ENCODE measurements around the gene SASH1.

The SASH1 gene

DNA sequence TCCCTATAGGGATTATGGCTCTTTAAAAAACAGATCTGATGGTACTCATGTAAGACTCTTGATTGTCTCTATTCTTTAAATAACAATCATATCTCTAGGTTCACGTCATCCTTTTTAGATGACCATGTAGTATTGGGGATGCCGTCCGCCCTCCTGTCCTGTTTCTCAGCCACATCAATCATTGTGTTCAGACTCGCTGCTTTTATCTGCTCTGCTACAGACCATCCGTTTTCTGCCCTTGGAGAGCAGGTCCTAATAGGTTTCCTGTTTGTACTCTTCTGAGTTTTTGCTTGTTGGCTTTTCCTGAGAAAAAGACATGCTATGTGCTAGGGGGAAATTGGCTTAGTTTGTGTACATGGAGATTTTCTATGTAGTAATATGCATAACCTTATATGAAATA, 76.8 kb downstream of the SASH1 start:
- Histone ChIP-seq H3K4me1 (ENCODE audit: low read length) (no peaks in the 10 kb centered on the region), H3F3A (ENCODE audit: insufficient read depth, low read length) (no peaks in the 10 kb centered on the region), H3K79me2 (ENCODE audit: low read length) (no peaks in the 10 kb centered on the region), H3K36me3 (replicated peaks; ENCODE audit: insufficient read depth, low read length) (no peaks in the 10 kb centered on the region), H3K9me2 (replicated peaks; ENCODE audit: insufficient read depth, low read length) (no peaks in the 10 kb centered on the region), H3K27ac (ENCODE audit: low read length) (no peak overlapping the region), H3K4me2 (ENCODE audit: low read depth, low read length) (no peak overlapping the region), H3K4me3 (ENCODE audit: low read length) (no peak overlapping the region), H3K9me3 (replicated peaks; ENCODE audit: insufficient read depth, low read length) (no peaks in the 10 kb centered on the region), H3K9ac (ENCODE audit: low read length) (no peak overlapping the region), H3K27me3 (replicated peaks; ENCODE audit: insufficient read depth, low read length) (no peaks in the 10 kb centered on the region), H4K20me1 (ENCODE audit: insufficient read depth, low read length) (no peaks in the 10 kb centered on the region), H2AFZ (ENCODE audit: low read length) (no peak overlapping the region)
- no peak for TF ChIP-seq EZH2phosphoT487 (IDR thresholded peaks at IDR 0.05; ENCODE audit: low read length)
- TF ChIP-seq EZH2 (optimal IDR thresholded peaks at IDR 0.05; ENCODE audit: low read depth, low read length) = no peak
- TF ChIP-seq, protein P1, sequence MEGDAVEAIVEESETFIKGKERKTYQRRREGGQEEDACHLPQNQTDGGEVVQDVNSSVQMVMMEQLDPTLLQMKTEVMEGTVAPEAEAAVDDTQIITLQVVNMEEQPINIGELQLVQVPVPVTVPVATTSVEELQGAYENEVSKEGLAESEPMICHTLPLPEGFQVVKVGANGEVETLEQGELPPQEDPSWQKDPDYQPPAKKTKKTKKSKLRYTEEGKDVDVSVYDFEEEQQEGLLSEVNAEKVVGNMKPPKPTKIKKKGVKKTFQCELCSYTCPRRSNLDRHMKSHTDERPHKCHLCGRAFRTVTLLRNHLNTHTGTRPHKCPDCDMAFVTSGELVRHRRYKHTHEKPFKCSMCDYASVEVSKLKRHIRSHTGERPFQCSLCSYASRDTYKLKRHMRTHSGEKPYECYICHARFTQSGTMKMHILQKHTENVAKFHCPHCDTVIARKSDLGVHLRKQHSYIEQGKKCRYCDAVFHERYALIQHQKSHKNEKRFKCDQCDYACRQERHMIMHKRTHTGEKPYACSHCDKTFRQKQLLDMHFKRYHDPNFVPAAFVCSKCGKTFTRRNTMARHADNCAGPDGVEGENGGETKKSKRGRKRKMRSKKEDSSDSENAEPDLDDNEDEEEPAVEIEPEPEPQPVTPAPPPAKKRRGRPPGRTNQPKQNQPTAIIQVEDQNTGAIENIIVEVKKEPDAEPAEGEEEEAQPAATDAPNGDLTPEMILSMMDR (IDR thresholded peaks at IDR 0.05; ENCODE audit: low read length) = no peak
- DNase-seq = no peak

DNA sequence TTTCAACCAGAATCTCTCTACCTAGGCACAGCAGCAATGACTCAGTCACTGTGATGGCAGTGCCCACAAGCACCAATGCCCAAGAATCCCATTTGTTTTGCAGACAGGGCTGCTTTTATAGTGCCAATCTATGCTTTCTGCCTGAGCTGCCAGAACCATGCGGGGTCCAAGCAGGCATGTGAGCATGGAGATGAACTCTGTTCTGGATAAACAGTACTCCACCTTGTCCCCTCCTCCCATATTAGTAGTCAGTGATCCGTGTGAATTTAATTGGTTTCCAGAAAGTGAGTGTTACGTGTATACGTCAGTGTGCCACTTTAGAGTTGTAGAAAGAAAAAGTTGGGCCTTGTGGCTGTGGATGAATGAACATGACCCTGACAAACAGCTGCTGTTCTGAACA, 79.4 kb downstream of the SASH1 start:
- no peak overlapping the region for H3K9ac ChIP-seq (ENCODE audit: low read length)
- no peaks in the 10 kb centered on the region for H3K27me3 ChIP-seq (replicated peaks; ENCODE audit: insufficient read depth, low read length)
- no peaks in the 10 kb centered on the region for H4K20me1 ChIP-seq (ENCODE audit: insufficient read depth, low read length)
- no peak for DNase-seq
- H2AFZ ChIP-seq (ENCODE audit: low read length) = no peak overlapping the region
- no peaks in the 10 kb centered on the region for H3F3A ChIP-seq (ENCODE audit: insufficient read depth, low read length)
- no peaks in the 10 kb centered on the region for H3K79me2 ChIP-seq (ENCODE audit: low read length)
- no peak overlapping the region for H3K4me2 ChIP-seq (ENCODE audit: low read depth, low read length)
- H3K27ac ChIP-seq (ENCODE audit: low read length) = no peak overlapping the region
- no peaks in the 10 kb centered on the region for H3K4me1 ChIP-seq (ENCODE audit: low read length)
- no peaks in the 10 kb centered on the region for H3K36me3 ChIP-seq (replicated peaks; ENCODE audit: insufficient read depth, low read length)
- no peaks in the 10 kb centered on the region for H3K9me2 ChIP-seq (replicated peaks; ENCODE audit: insufficient read depth, low read length)
- TF ChIP-seq EZH2 (optimal IDR thresholded peaks at IDR 0.05; ENCODE audit: low read depth, low read length) (no peak), EZH2phosphoT487 (IDR thresholded peaks at IDR 0.05; ENCODE audit: low read length) (no peak)
- TF ChIP-seq, protein P1 (IDR thresholded peaks at IDR 0.05; ENCODE audit: low read length) = no peak
- H3K9me3 ChIP-seq (replicated peaks; ENCODE audit: insufficient read depth, low read length) = no peaks in the 10 kb centered on the region
- no peak overlapping the region for H3K4me3 ChIP-seq (ENCODE audit: low read length)

DNA sequence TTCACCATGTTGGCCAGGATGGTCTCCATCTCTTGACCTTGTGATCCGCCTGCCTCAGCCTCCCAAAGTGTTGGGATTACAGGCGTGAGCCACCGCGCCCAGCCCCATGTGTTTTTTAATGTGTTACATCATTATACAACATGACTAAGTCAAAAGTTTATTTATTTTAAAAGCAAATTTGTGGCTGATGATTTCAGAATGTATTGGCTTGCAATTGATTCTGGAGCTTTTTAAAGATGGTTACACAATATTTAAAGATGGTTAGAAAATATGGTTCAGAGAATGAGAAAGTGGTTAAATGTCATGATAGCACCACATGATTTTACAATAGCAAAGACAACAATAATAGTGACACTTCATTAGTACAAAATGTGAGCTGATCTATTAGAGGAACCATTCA, 80.5 kb downstream of the SASH1 start:
- no peaks in the 10 kb centered on the region for H3K79me2 ChIP-seq (ENCODE audit: low read length)

More for the DNA sequence above, 80.5 kb downstream of the SASH1 start:
- Histone ChIP-seq H3K27ac (ENCODE audit: low read length) (no peak overlapping the region), H3K4me1 (ENCODE audit: low read length) (no peaks in the 10 kb centered on the region), H2AFZ (ENCODE audit: low read length) (no peak overlapping the region), H3K9ac (ENCODE audit: low read length) (no peak overlapping the region), H3F3A (ENCODE audit: insufficient read depth, low read length) (no peaks in the 10 kb centered on the region), H3K4me3 (ENCODE audit: low read length) (no peak overlapping the region), H3K9me3 (replicated peaks; ENCODE audit: insufficient read depth, low read length) (no peaks in the 10 kb centered on the region), H3K4me2 (ENCODE audit: low read depth, low read length) (no peak overlapping the region), H3K9me2 (replicated peaks; ENCODE audit: insufficient read depth, low read length) (no peaks in the 10 kb centered on the region), H3K27me3 (replicated peaks; ENCODE audit: insufficient read depth, low read length) (no peaks in the 10 kb centered on the region), H3K36me3 (replicated peaks; ENCODE audit: insufficient read depth, low read length) (no peaks in the 10 kb centered on the region), H4K20me1 (ENCODE audit: insufficient read depth, low read length) (no peaks in the 10 kb centered on the region)
- no peak for DNase-seq
- TF ChIP-seq, protein P1 (IDR thresholded peaks at IDR 0.05; ENCODE audit: low read length) = no peak
- no peak for TF ChIP-seq EZH2 (optimal IDR thresholded peaks at IDR 0.05; ENCODE audit: low read depth, low read length)
- no peak for TF ChIP-seq EZH2phosphoT487 (IDR thresholded peaks at IDR 0.05; ENCODE audit: low read length)
